NT2/D1 (cell line): ENCODE data around the gene TRPM2.

Experiments
- DNase-seq: peaks from one replicate; pipeline ENCODE4 v3.0.0-alpha.2; 2011; ENCODE audit warnings: low read depth, low spot score
- H3K27me3 ChIP-seq: 2 replicates; pipeline ENCODE4 v1.6.0; 2011; ENCODE audit warnings: mild to moderate bottlenecking; ENCODE audit not compliant: insufficient read length, insufficient read depth
- H3K36me3 ChIP-seq: 2 replicates; pipeline ENCODE4 v1.6.1; 2011; ENCODE audit warnings: mild to moderate bottlenecking, low read length, mixed read lengths; ENCODE audit not compliant: insufficient read depth, insufficient read length
- H3K4me1 ChIP-seq: 2 replicates; pipeline ENCODE4 v1.5.1; 2011; ENCODE audit not compliant: insufficient read depth, insufficient read length
- H3K4me3 ChIP-seq: 2 replicates; pipeline ENCODE4 v1.5.1; 2011; ENCODE audit warnings: low read depth; ENCODE audit not compliant: insufficient read length
- H3K9ac ChIP-seq: 2 replicates; pipeline ENCODE4 v1.6.0; 2011; ENCODE audit warnings: low read depth; ENCODE audit not compliant: insufficient read length
- H3K9me3 ChIP-seq: 2 replicates; pipeline ENCODE4 v1.5.1; 2011; ENCODE audit warnings: mild to moderate bottlenecking, low read length; ENCODE audit not compliant: insufficient read depth
- SUZ12 ChIP-seq: IDR thresholded peaks from 2 replicates; pipeline ENCODE4 v1.6.1; 2011; ENCODE audit not compliant: insufficient read length, insufficient read depth; ENCODE audit errors: extremely low read depth
- YY1 ChIP-seq: IDR thresholded peaks from 2 replicates; pipeline ENCODE4 v1.6.1; 2011; ENCODE audit not compliant: insufficient read length, insufficient read depth
- ZNF274 ChIP-seq: IDR thresholded peaks from 2 replicates; pipeline ENCODE4 v1.6.1; 2011; ENCODE audit warnings: mild to moderate bottlenecking, low read depth, low read length

The TRPM2 gene

GRCh38 chr21:44365251-44365966, 12.0 kb downstream of the TRPM2 start:
- TF ChIP-seq SUZ12 (no peak), YY1 (no peak), ZNF274 (no peak)
- DNase-seq: no peak
- Histone ChIP-seq H3K4me1 (peaks cover 10% of the 10 kb centered on the region), H3K9me3 (no peaks in the 10 kb centered on the region), H3K9ac (no peak overlapping the region), H3K27me3 (peaks cover 11% of the 10 kb centered on the region), H3K4me3 (no peak overlapping the region), H3K36me3 (no peaks in the 10 kb centered on the region)

GRCh38 chr21:44365967-44366585, 12.7 kb downstream of the TRPM2 start:
- no peak overlapping the region for H3K4me3 ChIP-seq
- no peaks in the 10 kb centered on the region for H3K9me3 ChIP-seq
- DNase-seq: no peak
- TF ChIP-seq ZNF274 (no peak), YY1 (no peak), SUZ12 (no peak)
- no peaks in the 10 kb centered on the region for H3K36me3 ChIP-seq
- peaks cover 17% of the 10 kb centered on the region for H3K27me3 ChIP-seq
- peaks cover 13% of the 10 kb centered on the region for H3K4me1 ChIP-seq
- H3K9ac ChIP-seq: no peak overlapping the region

- peaks cover 22% of the 10 kb centered on the region for H3K27me3 ChIP-seq
- H3K9ac ChIP-seq: no peak overlapping the region
- H3K4me1 ChIP-seq: peaks cover 13% of the 10 kb centered on the region
- no peak overlapping the region for H3K4me3 ChIP-seq
- no peaks in the 10 kb centered on the region for H3K36me3 ChIP-seq
- DNase-seq: no peak
- H3K9me3 ChIP-seq: no peaks in the 10 kb centered on the region
- TF ChIP-seq SUZ12: no peak
Observed at GRCh38 chr21:44366586-44367211, 13.3 kb downstream of the TRPM2 start.

GRCh38 chr21:44368711-44369446, 15.5 kb downstream of the TRPM2 start:
- no peak overlapping the region for H3K4me3 ChIP-seq
- H3K9me3 ChIP-seq: no peaks in the 10 kb centered on the region
- peaks cover 13% of the 10 kb centered on the region for H3K4me1 ChIP-seq
- H3K9ac ChIP-seq: no peak overlapping the region
- TF ChIP-seq SUZ12 (no peak), YY1 (no peak), ZNF274 (no peak)
- H3K27me3 ChIP-seq: peaks cover 23% of the 10 kb centered on the region
- DNase-seq: no peak
- no peaks in the 10 kb centered on the region for H3K36me3 ChIP-seq

GRCh38 chr21:44370027-44370735, 16.8 kb downstream of the TRPM2 start:
- H3K36me3 ChIP-seq: no peaks in the 10 kb centered on the region
- no peak overlapping the region for H3K4me3 ChIP-seq
- H3K4me1 ChIP-seq: peaks cover 11% of the 10 kb centered on the region
- H3K27me3 ChIP-seq: peaks cover 22% of the 10 kb centered on the region
- H3K9ac ChIP-seq: no peak overlapping the region
- DNase-seq: no peak
- TF ChIP-seq ZNF274: no peak
- TF ChIP-seq YY1: no peak
- no peak for TF ChIP-seq SUZ12
- peaks cover 7% of the 10 kb centered on the region; the same call in 1 of the 2 replicates for H3K9me3 ChIP-seq

GRCh38 chr21:44370786-44371410, 17.5 kb downstream of the TRPM2 start:
- H3K27me3 ChIP-seq: peaks cover 22% of the 10 kb centered on the region
- H3K36me3 ChIP-seq: no peaks in the 10 kb centered on the region
- H3K9ac ChIP-seq: no peak overlapping the region
- peaks cover 7% of the 10 kb centered on the region; the same call in 1 of the 2 replicates for H3K9me3 ChIP-seq
- H3K4me1 ChIP-seq: peaks cover 11% of the 10 kb centered on the region
- H3K4me3 ChIP-seq: no peak overlapping the region
- TF ChIP-seq SUZ12 (no peak), ZNF274 (no peak), YY1 (no peak)
- no peak for DNase-seq
